GM20000 (cell line): ENCODE results near the gene LRRC36.

ENCODE experiments used
- DNase-seq: peaks from one replicate; pipeline ENCODE4 v3.0.0; 2012; ENCODE audit warnings: low spot score
- CTCF ChIP-seq: IDR thresholded peaks from 2 replicates; pipeline ENCODE4 v1.5.1; 2012; ENCODE audit warnings: mild to moderate bottlenecking, control low read depth; ENCODE audit errors: extremely low read depth, missing control alignments

Gene LRRC36

GRCh38 chr16:67333315-67333714 lies 6.7 kb downstream of the LRRC36 start:
- TF ChIP-seq CTCF = no peak

GRCh38 chr16:67336116-67336515 lies 9.5 kb downstream of the LRRC36 start:
- no peak for TF ChIP-seq CTCF
- DNase-seq = no peak

More at GRCh38 chr16:67333315-67333714, 6.7 kb downstream of the LRRC36 start:
- no peak for DNase-seq

GRCh38 chr16:67336648-67337047 lies 10.0 kb downstream of the LRRC36 start:
- no peak for DNase-seq
- no peak for TF ChIP-seq CTCF

- DNase-seq = peak; percentile 20
- TF ChIP-seq CTCF = no peak
Observed at GRCh38 chr16:67339453-67339852, 12.8 kb downstream of the LRRC36 start.

GRCh38 chr16:67341250-67341649 lies 14.6 kb downstream of the LRRC36 start:
- no peak for TF ChIP-seq CTCF

GRCh38 chr16:67342616-67343015 lies 16.0 kb downstream of the LRRC36 start:
- DNase-seq = no peak
- TF ChIP-seq CTCF = no peak

More at GRCh38 chr16:67341250-67341649, 14.6 kb downstream of the LRRC36 start:
- DNase-seq = no peak

GRCh38 chr16:67345401-67345800 lies 18.8 kb downstream of the LRRC36 start:
- no peak for DNase-seq
- TF ChIP-seq CTCF = no peak
